ENCODE measurements around the gene PINLYP. TPM values are rescaled to one million over a fixed set of nuclear protein-coding genes. Genes with fewer than 3 reads are reported as not detected.
"Not testable (repeated sequence)": the region's sequence is repeated elsewhere in the genome, so short reads cannot be mapped to it uniquely, and the experiment has no call there.

The PINLYP gene
- total RNA-seq, 1 donor, result 0.63 TPM

DNA sequence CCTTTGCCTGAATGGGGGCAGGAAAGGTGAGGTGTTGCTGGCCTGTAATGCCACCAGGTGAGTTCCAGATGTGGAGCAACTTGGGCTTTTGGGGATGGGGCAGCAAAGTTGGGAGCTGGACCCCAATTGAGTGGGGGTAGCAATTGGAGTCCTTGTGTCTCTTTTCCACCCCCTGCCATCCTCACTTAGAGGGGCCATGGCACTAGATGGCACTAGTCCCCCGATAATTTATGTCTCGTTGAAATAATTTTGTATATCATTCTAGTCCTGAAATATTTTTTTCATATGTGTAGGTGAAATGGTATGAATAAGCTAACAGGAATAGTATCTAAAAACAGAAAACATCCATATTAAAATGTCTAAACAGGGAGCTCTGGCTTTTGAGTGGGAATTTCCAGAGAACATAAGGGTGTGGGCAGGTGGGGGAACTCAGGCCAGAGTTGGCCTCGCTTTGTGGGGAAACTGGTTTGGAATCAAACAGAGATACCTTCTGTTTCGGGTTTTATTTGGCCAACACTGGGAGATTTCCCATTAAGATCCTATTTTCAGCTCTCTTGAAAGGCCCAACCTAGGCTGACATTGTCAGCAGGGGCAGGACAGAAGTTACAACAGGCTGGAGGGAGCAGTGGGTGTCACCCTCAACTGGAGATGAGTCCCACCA is 24.2 kb downstream of the PINLYP start:
- Histone ChIP-seq H3K4me1 (ENCODE audit: insufficient read depth, low read length) (peaks cover 33% of the 10 kb centered on the region), H3K4me3 (ENCODE audit: low read length) (no peak overlapping the region), H3K9me3 (ENCODE audit: low read depth, low read length) (no peaks in the 10 kb centered on the region), H3K27me3 (ENCODE audit: insufficient read depth, low read length) (no peaks in the 10 kb centered on the region)

DNA sequence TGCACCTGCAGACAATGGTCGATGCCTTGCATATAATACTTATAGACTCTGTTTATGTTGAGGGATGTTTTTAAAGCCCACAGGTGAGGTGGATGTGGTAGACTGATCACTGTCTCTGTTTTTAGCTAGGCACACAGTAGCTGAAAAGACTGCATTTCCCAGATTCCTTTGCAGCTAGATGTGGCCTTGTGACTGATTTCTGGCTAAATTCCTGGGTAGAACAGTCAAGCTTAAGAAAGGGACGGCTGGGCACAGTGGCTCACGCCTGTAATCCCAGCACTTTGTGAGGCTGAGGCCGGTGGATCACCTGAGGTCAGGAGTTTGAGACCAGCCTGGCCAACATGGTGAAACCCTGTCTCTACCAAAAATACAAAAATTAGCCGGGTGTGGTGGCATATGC is 24.7 kb downstream of the PINLYP start:
- H3K4me3 ChIP-seq (ENCODE audit: low read length); H3K9me3 ChIP-seq (ENCODE audit: low read depth, low read length); H3K27me3 ChIP-seq (ENCODE audit: insufficient read depth, low read length): not testable (repeated sequence)
- peaks cover 28% of the 10 kb centered on the region for H3K4me1 ChIP-seq (ENCODE audit: insufficient read depth, low read length)

DNA sequence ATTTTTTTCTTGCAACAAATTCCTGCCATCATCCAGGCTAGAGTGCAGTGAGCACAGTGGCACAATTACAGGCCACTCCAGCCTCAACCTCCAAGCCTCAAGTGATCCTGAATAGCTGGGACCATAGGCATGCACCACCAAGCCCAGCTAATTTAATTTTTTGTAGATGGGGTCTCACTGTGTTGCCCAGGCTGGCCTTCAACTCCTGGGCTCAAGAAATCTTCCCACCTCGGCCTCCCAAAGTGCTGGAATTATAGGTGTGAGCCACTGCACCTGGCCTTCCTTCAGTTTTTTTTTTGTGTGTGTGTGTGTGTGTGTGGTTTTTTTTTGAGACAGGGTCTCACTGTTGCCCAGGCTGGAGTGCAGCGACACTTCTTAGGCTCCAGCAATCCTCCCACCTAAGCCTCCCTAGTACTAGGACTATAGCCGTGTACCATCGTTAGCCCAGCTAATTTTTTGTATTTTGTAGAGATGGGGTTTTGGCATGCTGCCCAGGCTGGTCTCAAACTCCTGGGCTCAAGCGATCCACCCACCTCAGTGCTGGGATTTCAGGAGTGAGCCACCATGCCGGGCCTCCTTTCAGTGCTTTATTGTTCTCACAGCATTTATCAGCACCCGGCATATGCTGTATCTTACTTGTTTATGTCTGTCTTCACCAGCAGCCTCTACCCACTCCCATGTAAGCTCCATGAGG is 30.4 kb downstream of the PINLYP start:
- H3K4me3 ChIP-seq (ENCODE audit: low read length), result no peak overlapping the region
- no peaks in the 10 kb centered on the region for H3K27me3 ChIP-seq (ENCODE audit: insufficient read depth, low read length)
- no peaks in the 10 kb centered on the region for H3K4me1 ChIP-seq (ENCODE audit: insufficient read depth, low read length)
- no peaks in the 10 kb centered on the region for H3K9me3 ChIP-seq (ENCODE audit: low read depth, low read length)

DNA sequence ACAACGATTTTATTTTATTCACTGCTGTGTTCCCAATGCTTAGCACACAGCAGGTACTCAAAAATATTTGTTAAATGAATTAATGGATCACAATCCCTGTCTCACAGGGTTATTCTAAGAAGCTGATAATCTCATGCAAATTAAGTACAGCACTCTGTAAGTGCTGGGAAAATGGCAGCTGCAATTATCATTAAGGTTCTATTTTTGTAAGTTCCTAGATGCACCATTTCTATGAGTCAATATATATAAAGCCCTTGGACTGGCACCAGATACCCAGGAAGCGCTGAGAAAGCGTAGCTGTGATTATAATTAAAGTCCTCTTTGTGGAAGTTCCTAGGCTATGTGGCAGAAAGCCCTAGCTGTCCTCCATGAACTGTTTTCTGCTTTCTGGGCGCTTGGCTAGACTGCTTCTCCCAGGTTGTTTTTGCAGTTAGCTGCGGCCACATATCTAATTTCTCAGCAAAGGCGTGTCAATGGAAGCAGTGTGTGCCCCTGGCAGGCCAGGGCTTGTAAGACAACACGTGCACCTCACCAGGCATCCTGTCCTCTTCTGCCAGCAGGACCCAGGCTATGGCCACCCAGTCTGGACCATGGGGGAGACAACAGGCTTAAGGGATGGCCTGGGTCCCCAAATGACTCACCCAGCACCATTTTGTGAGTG is 31.1 kb downstream of the PINLYP start:
- Histone ChIP-seq H3K4me1 (ENCODE audit: insufficient read depth, low read length) (no peaks in the 10 kb centered on the region), H3K27me3 (ENCODE audit: insufficient read depth, low read length) (no peaks in the 10 kb centered on the region), H3K4me3 (ENCODE audit: low read length) (no peak overlapping the region), H3K9me3 (ENCODE audit: low read depth, low read length) (no peaks in the 10 kb centered on the region)

DNA sequence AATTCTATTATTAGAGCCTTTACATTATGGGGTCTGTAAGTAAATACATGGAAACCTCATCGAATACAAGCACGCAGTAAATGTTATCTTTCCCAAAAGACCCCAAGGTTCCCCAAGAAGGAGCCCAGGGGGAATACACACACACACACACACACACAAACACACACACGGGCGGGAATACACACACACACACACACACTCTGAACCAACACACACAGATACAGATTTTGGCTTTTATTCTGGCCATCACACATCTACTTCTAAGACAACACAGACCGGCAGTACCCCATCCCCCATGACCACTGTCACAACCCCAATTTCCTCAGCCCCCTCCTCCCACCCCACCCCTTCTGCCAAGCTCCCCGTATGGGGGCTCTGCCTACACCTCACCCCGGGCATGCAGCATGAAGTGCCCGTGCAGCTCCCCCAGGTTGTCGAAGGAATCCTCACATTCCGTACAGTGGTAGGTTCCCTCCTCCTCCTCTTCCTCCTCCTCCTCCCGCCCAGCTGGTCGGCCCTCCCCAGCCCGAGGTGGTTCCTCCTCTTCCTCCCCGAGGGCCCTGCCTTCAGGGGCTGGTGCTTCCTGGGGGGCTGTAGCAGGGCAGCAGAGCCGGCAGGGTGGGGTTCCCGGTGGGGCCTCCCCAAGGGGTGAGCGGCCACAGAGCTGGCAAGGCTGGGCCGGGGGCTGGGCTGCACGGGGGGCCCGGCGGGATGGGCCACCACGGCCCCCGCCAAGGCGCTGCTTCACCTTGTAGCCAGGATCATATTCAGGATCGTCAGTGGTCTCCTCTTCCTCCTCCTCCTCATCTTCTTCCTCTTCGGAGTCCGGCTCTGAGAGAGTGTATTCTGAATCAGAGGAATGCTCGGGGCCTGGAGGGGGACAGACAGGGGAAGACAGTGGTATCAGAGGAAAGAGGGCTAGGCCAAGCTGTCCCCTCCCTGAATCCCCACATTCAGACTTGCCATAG is 31.9 kb downstream of the PINLYP start:
- Histone ChIP-seq H3K27me3 (ENCODE audit: insufficient read depth, low read length) (no peaks in the 10 kb centered on the region), H3K9me3 (ENCODE audit: low read depth, low read length) (no peaks in the 10 kb centered on the region), H3K4me1 (ENCODE audit: insufficient read depth, low read length) (no peaks in the 10 kb centered on the region), H3K4me3 (ENCODE audit: low read length) (no peak overlapping the region)

DNA sequence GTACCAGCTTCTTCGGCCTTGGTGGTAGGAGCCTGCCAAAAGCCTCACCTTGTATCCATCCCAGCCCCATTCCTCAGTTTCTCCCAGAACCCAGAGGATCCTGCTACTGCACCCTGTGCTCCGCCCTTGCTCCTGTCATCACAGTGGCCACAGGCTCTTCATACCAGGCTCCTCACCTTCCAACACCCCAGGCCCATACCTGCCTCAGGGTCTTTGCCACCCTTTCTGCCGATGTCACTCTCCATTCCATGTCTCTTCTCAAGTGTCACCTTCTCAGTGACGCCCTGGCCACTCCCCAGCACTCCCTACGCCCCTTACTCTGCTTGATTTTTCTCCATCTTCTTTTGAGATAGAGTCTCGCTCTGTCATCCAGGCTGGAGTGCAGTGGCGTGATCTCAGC is 34.3 kb downstream of the PINLYP start:
- Histone ChIP-seq H3K9me3 (ENCODE audit: low read depth, low read length) (no peaks in the 10 kb centered on the region), H3K4me3 (ENCODE audit: low read length) (no peak overlapping the region), H3K4me1 (ENCODE audit: insufficient read depth, low read length) (no peaks in the 10 kb centered on the region), H3K27me3 (ENCODE audit: insufficient read depth, low read length) (no peaks in the 10 kb centered on the region)

DNA sequence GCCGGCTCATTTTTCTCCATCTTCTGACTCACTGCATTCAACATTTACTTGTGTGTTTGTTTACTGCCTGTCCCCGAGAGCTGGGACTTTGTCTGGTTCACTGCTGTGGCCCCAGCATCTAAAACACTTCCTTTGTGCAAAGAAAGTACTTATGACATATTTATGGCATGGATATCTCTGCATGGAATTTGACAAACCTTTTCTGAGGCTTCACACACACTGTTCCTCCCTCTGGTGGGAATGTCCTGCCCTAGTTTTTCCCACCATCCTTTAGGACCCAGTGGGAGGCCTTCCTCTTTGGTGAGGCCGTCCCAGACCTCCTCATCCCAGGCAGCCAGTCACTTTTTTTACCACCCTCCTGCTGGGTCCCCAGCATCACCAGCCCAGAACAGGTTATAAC is 34.9 kb downstream of the PINLYP start:
- Histone ChIP-seq H3K27me3 (ENCODE audit: insufficient read depth, low read length) (no peaks in the 10 kb centered on the region), H3K4me3 (ENCODE audit: low read length) (no peak overlapping the region), H3K9me3 (ENCODE audit: low read depth, low read length) (no peaks in the 10 kb centered on the region), H3K4me1 (ENCODE audit: insufficient read depth, low read length) (no peaks in the 10 kb centered on the region)

DNA sequence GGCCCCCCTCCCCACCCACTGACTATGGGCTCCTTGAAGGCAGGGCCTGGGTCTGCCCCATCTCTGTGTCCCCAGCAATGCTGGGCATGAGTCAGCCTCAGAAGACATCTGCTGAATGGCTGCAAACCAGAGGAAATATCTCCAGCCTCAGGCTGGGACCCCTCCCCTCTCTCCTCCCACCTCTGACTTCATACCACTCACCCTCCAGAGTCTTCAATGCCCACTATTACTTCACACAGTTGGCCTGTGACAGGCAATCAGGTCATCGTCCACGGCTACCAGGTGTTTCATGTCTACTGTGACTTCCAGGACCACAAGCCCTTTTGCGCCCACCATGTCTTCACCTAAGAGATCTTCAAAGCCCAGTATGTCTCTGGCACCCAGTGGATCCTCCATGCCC is 36.2 kb downstream of the PINLYP start, which contains the start of gene SRRM5:
TSS of gene SRRM5 (plus strand) at position 301 of the 400 bp plus-strand sequence. CDS start at position 335, 34 bp downstream.
- H3K9me3 ChIP-seq (ENCODE audit: low read depth, low read length), result no peaks in the 10 kb centered on the region
- H3K4me3 ChIP-seq (ENCODE audit: low read length), result no peak within 1 kb of the TSS
- H3K27me3 ChIP-seq (ENCODE audit: insufficient read depth, low read length), result no peaks in the 10 kb centered on the region
- no peaks in the 10 kb centered on the region for H3K4me1 ChIP-seq (ENCODE audit: insufficient read depth, low read length)

DNA sequence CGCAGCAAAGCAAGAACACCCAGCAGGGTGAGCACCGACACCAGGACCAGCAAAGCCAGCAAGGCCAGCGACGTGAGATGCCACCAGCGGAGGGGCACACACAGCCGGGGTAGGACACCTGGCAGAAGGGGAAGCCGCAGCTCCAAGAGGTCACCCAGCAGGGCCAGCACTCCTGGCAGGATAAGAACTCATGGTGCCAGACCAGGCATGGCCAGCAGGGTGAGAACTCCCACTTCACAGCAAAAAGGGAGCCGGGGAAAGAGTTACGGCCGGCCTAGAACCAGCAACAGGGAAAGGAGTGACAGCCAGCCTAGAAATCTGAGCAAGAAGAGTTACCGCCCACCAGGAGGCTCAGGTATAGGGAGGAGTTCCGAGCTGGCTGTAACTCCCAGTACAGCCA is 36.8 kb downstream of the PINLYP start:
- Histone ChIP-seq H3K27me3 (ENCODE audit: insufficient read depth, low read length) (no peaks in the 10 kb centered on the region), H3K4me1 (ENCODE audit: insufficient read depth, low read length) (no peaks in the 10 kb centered on the region), H3K9me3 (ENCODE audit: low read depth, low read length) (no peaks in the 10 kb centered on the region), H3K4me3 (ENCODE audit: low read length) (no peak overlapping the region)

DNA sequence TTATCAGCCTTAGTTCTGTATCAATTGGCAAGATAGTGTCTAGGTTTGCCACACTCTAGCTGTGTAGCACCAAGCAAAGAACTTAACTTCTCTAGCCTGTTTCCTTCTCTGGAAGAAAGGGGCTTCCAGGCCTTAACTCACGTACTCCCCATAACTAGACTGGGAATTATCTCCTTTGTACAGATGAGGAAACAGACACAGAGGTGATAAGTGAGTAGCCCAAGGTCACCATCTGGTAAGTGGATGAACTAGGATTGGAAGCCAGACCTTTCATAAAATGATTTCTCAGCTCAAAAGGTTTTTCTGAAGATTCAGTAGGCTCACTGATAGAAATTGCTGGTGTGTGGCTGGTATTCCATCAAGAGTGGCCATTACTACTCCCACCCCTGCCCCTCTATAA is 40.7 kb downstream of the PINLYP start:
- H3K4me1 ChIP-seq (ENCODE audit: insufficient read depth, low read length), result peaks cover 18% of the 10 kb centered on the region

DNA sequence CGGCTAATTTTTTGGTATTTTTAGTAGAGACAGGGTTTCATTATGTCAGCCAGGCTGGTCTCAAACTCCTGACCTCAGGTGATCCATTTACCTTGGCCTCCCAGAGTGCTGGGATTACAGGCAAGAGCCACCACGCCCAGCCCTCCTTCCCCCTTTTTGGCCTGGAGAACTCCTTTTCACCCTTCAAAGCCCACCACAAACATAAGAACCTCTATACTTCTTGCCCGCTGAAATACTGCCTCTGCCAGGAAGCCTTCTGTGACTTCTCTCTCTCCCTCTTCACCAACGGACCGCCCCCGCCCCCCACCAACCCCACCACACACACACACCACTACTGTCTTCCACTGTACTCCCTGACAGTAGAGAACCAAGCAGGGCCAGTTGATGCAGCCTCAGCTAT is 41.4 kb downstream of the PINLYP start:
- no peak overlapping the region for H3K4me3 ChIP-seq (ENCODE audit: low read length)
- H3K9me3 ChIP-seq (ENCODE audit: low read depth, low read length), result no peaks in the 10 kb centered on the region
- no peaks in the 10 kb centered on the region for H3K27me3 ChIP-seq (ENCODE audit: insufficient read depth, low read length)
- peaks cover 18% of the 10 kb centered on the region for H3K4me1 ChIP-seq (ENCODE audit: insufficient read depth, low read length)

More for the DNA sequence above, 40.7 kb downstream of the PINLYP start:
- no peaks in the 10 kb centered on the region for H3K27me3 ChIP-seq (ENCODE audit: insufficient read depth, low read length)
- no peaks in the 10 kb centered on the region for H3K9me3 ChIP-seq (ENCODE audit: low read depth, low read length)
- no peak overlapping the region for H3K4me3 ChIP-seq (ENCODE audit: low read length)

DNA sequence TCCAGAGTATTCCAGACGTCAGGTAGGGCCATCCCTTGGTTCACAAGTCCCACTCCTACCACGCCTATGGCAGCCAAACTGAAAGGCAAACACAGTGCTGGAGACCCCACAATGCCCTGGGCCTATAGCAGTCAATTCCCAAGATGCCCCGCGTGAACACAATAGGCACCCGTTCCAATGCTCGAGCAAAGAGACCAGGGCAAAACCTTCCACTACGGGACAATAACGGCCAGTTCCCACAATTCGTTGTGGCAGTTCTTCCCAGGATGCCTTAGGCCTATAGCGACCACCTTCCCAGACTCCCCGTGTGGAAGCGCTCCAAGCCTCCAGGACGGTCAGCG is 43.3 kb downstream of the PINLYP start:
- Histone ChIP-seq H3K4me1 (ENCODE audit: insufficient read depth, low read length) (peaks cover 18% of the 10 kb centered on the region), H3K4me3 (ENCODE audit: low read length) (peak overlapping the region; percentile 75), H3K9me3 (ENCODE audit: low read depth, low read length) (no peaks in the 10 kb centered on the region), H3K27me3 (ENCODE audit: insufficient read depth, low read length) (no peaks in the 10 kb centered on the region)

DNA sequence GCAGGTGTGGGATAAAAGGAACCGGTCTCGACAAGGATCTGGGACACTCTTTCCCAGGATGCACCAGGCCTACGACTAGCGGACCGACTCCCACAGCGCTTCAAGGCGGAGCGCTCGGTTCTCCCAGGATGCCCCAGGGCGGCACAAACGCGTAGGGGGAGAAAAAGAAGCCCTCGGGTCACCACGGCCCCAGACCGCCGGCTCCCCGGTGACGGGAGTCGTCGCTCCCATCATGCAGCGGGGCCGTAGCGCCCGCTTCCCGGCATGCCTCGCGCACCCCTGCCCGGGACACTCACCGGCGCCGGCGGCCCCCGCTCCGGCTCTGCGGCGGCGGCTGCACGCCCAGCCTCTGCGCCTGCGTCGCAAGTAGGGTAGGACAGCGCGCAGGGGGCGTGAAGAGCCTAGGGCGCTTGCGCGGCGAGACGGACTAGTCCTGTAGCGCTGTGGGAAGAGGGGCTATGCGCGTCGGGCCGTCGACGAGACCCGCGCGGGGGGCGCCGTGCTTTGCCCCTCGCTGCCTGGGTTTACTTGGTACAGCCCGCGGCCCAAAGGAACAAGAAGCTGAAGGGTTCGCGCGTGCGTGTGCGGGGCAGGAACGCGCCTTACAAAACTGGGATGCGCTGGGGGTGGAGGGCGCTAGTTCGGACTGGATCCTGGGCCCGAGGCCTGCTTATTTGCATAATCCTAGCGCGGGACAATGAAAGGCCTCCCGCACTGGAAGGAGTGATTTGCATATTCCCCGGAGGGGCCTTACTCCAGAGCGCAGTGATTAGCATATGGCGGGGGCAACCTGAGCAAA is 43.9 kb downstream of the PINLYP start, which contains the start of gene ZNF428:
TSS of gene ZNF428 (minus strand) at position 368 of the 799 bp plus-strand sequence. CDS start 5,325 bp downstream, outside the sequence.
- no peaks in the 10 kb centered on the region for H3K27me3 ChIP-seq (ENCODE audit: insufficient read depth, low read length)
- no peaks in the 10 kb centered on the region for H3K9me3 ChIP-seq (ENCODE audit: low read depth, low read length)
- H3K4me1 ChIP-seq (ENCODE audit: insufficient read depth, low read length), result peaks cover 18% of the 10 kb centered on the region
- peak within 1 kb of the TSS; percentile 75 for H3K4me3 ChIP-seq (ENCODE audit: low read length)
